ENCODE results near the gene HFE.

- TF ChIP-seq CTCF (IDR thresholded peaks at IDR 0.05) (no peak), POLR2A (IDR thresholded peaks at IDR 0.05) (peak; percentile 99)
Observed at GRCh38 chr6:26043384-26044139, 43.7 kb upstream of the HFE start.

Measured in right lobe of liver (tissue), 4 donors.